Gastroesophageal sphincter (tissue), 3 donors: ENCODE data around the gene PIANP.

Experiments
- EP300 ChIP-seq: sonication (generic); formaldehyde crosslinking; IDR thresholded peaks from one replicate; pipeline ENCODE4 v1.6.1; 2017; ENCODE audit warnings: antibody characterized with exemption, mild to moderate bottlenecking
- POLR2A ChIP-seq, 2 donors: fragments of 450-650 bp; IDR thresholded peaks; one replicate each; pipeline ENCODE4 v1.6.1; 2017; ENCODE audit warnings: antibody characterized with exemption in 2 of 2, mild to moderate bottlenecking in 2 of 2, moderate library complexity in 1 of 2
- POLR2AphosphoS5 ChIP-seq: sonication (generic); formaldehyde crosslinking; IDR thresholded peaks from one replicate; pipeline ENCODE4 v1.6.1; 2017; ENCODE audit warnings: antibody characterized with exemption
- TF ChIP-seq, protein P1 (sequence below), 4 experiments: fragments of 200-600 bp in 2 of 4; fragments of 450-650 bp in 2 of 4; sonication (generic) in 1 of 4; IDR thresholded peaks; one replicate each; pipeline ENCODE4 v1.5.1; 2017 to 2019; ENCODE audit warnings: antibody characterized with exemption in 4 of 4, mild to moderate bottlenecking in 2 of 4, moderate library complexity in 2 of 4

DNA sequence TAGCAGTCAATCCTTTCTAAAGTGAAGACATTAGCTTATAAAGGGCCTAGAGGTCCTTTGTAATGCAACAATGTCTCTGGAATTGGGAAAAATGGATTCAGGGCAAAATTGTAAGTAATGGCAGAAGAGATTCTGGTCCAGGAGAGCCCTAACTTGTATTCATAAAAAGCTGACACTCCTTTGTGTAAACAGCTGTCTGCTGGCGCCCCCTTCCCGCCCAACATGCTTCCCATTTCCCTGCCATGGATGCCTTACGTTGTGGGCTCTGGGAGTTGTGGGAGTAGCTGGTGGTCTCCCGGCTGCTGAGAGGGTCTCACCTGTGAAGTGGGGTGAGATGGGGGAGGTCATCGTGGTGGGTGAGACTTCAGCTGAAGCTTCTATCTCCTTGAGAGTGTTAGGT, 55.7 kb downstream of the PIANP start:
- TF ChIP-seq, protein P1, sequence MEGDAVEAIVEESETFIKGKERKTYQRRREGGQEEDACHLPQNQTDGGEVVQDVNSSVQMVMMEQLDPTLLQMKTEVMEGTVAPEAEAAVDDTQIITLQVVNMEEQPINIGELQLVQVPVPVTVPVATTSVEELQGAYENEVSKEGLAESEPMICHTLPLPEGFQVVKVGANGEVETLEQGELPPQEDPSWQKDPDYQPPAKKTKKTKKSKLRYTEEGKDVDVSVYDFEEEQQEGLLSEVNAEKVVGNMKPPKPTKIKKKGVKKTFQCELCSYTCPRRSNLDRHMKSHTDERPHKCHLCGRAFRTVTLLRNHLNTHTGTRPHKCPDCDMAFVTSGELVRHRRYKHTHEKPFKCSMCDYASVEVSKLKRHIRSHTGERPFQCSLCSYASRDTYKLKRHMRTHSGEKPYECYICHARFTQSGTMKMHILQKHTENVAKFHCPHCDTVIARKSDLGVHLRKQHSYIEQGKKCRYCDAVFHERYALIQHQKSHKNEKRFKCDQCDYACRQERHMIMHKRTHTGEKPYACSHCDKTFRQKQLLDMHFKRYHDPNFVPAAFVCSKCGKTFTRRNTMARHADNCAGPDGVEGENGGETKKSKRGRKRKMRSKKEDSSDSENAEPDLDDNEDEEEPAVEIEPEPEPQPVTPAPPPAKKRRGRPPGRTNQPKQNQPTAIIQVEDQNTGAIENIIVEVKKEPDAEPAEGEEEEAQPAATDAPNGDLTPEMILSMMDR (IDR thresholded peaks at IDR 0.05): peak in 1 of 4 experiments; percentile 46
- TF ChIP-seq POLR2AphosphoS5: no peak
- TF ChIP-seq EP300: no peak
- no peak for TF ChIP-seq POLR2A (IDR thresholded peaks at IDR 0.05)
